ENCODE data around the gene GAS1. TPM values are rescaled to one million over a fixed set of nuclear protein-coding genes. Genes with fewer than 3 reads are reported as not detected.

GAS1 gene
- total RNA-seq, 1 donor from 2014 or later = 5.1 TPM

DNA sequence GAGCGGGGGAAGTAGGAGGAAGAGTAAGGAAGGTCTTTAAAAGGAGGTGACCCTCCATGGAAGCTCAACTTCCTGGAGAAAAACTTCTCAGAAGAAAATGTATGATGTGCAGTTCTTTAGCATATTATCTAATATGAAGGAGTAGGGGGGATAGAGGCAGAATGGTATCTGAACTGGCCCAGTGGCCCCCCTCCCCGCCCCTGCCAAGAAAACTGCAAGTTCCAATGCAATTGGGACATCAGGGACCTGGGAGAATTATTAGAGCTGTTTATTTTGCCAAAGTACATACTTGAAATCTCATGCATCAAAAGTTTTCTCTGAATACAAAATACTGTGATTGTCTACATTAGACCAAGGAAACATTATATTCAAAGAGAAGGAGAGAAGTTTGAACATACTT lies 40.6 kb upstream of the GAS1 start:
- no peak overlapping the region for H3K4me3 ChIP-seq (ENCODE audit: insufficient read depth, low read depth, low read length)
- no peaks in the 10 kb centered on the region for H3K79me2 ChIP-seq (ENCODE audit: insufficient read depth, low read length)
- no peak overlapping the region for H3K4me2 ChIP-seq (ENCODE audit: low read length)
- no peaks in the 10 kb centered on the region for H3K36me3 ChIP-seq (ENCODE audit: insufficient read depth, low read length)
- no peak for FAIRE-seq
- no peak overlapping the region for H2AFZ ChIP-seq (ENCODE audit: low read depth, low read length)
- peaks cover 4% of the 10 kb centered on the region for H3K4me1 ChIP-seq (ENCODE audit: insufficient read depth, low read length)
- H3K9me3 ChIP-seq (ENCODE audit: insufficient read depth, low read depth, low read length) = no peaks in the 10 kb centered on the region
- H3K9ac ChIP-seq (ENCODE audit: low read length) = no peak overlapping the region
- H3K27me3 ChIP-seq (ENCODE audit: insufficient read depth, low read length) = no peaks in the 10 kb centered on the region
- no peak overlapping the region for H3K27ac ChIP-seq (ENCODE audit: low read depth, low read length)
- TF ChIP-seq, protein P1, sequence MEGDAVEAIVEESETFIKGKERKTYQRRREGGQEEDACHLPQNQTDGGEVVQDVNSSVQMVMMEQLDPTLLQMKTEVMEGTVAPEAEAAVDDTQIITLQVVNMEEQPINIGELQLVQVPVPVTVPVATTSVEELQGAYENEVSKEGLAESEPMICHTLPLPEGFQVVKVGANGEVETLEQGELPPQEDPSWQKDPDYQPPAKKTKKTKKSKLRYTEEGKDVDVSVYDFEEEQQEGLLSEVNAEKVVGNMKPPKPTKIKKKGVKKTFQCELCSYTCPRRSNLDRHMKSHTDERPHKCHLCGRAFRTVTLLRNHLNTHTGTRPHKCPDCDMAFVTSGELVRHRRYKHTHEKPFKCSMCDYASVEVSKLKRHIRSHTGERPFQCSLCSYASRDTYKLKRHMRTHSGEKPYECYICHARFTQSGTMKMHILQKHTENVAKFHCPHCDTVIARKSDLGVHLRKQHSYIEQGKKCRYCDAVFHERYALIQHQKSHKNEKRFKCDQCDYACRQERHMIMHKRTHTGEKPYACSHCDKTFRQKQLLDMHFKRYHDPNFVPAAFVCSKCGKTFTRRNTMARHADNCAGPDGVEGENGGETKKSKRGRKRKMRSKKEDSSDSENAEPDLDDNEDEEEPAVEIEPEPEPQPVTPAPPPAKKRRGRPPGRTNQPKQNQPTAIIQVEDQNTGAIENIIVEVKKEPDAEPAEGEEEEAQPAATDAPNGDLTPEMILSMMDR (IDR thresholded peaks at IDR 0.05; ENCODE audit: insufficient read depth, low read depth, low read length) = no peak
- TF ChIP-seq EZH2 (IDR thresholded peaks at IDR 0.05; ENCODE audit: insufficient read depth, low read length) = no peak
- H3K36me3 Mint-ChIP-seq (ENCODE audit: low read depth, unreplicated experiment) = no peaks in the 10 kb centered on the region
- H3K9me3 Mint-ChIP-seq (ENCODE audit: unreplicated experiment) = no peaks in the 10 kb centered on the region
- no peak overlapping the region for H3K27ac Mint-ChIP-seq (ENCODE audit: unreplicated experiment)
- no peak for DNase-seq (ENCODE audit: low read depth)
- no peaks in the 10 kb centered on the region for H3K27me3 Mint-ChIP-seq (ENCODE audit: low read depth, unreplicated experiment)
- H4K20me1 ChIP-seq (ENCODE audit: insufficient read depth, low read length) = no peaks in the 10 kb centered on the region
- no peaks in the 10 kb centered on the region for H3K4me1 Mint-ChIP-seq (ENCODE audit: low read depth, unreplicated experiment)
- no peak overlapping the region for H3K4me3 Mint-ChIP-seq (ENCODE audit: unreplicated experiment)

DNA sequence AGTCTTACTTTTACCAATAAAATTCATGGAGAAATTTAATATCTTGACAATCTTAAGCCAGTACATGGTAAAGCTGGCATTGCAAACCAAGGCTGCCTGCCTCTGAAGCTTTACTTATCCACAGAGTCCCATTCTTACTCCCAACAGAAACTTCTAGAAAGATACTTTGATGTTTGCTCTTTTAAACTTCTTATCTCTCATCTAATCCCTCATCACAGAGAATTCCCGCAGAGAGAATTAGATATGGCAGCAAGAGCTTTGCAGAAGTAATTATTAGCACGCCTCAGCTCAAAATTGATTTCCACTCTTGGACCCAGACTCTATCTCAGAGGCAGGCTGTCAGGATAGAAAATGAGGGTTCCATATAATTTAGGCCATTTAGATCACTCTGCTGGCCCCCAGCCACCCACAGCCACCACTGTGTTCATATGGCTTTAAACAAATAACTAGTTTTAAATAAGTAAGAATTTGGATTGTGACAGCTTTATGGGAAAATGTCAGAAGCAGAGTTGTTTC lies 37.9 kb upstream of the GAS1 start:
- Mint-ChIP-seq H3K4me3 (ENCODE audit: unreplicated experiment) (no peak overlapping the region), H3K4me1 (ENCODE audit: low read depth, unreplicated experiment) (no peaks in the 10 kb centered on the region), H3K9me3 (ENCODE audit: unreplicated experiment) (no peaks in the 10 kb centered on the region), H3K27ac (ENCODE audit: unreplicated experiment) (no peak overlapping the region), H3K36me3 (ENCODE audit: low read depth, unreplicated experiment) (no peaks in the 10 kb centered on the region), H3K27me3 (ENCODE audit: low read depth, unreplicated experiment) (peaks cover 4% of the 10 kb centered on the region)
- Histone ChIP-seq H4K20me1 (ENCODE audit: insufficient read depth, low read length) (no peaks in the 10 kb centered on the region), H3K9ac (ENCODE audit: low read length) (no peak overlapping the region), H3K36me3 (ENCODE audit: insufficient read depth, low read length) (no peaks in the 10 kb centered on the region), H2AFZ (ENCODE audit: low read depth, low read length) (no peak overlapping the region), H3K79me2 (ENCODE audit: insufficient read depth, low read length) (no peaks in the 10 kb centered on the region), H3K4me1 (ENCODE audit: insufficient read depth, low read length) (peaks cover 4% of the 10 kb centered on the region), H3K27me3 (ENCODE audit: insufficient read depth, low read length) (no peaks in the 10 kb centered on the region), H3K9me3 (ENCODE audit: insufficient read depth, low read depth, low read length) (no peaks in the 10 kb centered on the region), H3K4me2 (ENCODE audit: low read length) (no peak overlapping the region), H3K27ac (ENCODE audit: low read depth, low read length) (no peak overlapping the region), H3K4me3 (ENCODE audit: insufficient read depth, low read depth, low read length) (no peak overlapping the region)
- TF ChIP-seq EZH2 (IDR thresholded peaks at IDR 0.05; ENCODE audit: insufficient read depth, low read length) = no peak
- TF ChIP-seq, protein P1 (IDR thresholded peaks at IDR 0.05; ENCODE audit: insufficient read depth, low read depth, low read length) = no peak
- FAIRE-seq (no peak), DNase-seq (ENCODE audit: low read depth) (no peak)

DNA sequence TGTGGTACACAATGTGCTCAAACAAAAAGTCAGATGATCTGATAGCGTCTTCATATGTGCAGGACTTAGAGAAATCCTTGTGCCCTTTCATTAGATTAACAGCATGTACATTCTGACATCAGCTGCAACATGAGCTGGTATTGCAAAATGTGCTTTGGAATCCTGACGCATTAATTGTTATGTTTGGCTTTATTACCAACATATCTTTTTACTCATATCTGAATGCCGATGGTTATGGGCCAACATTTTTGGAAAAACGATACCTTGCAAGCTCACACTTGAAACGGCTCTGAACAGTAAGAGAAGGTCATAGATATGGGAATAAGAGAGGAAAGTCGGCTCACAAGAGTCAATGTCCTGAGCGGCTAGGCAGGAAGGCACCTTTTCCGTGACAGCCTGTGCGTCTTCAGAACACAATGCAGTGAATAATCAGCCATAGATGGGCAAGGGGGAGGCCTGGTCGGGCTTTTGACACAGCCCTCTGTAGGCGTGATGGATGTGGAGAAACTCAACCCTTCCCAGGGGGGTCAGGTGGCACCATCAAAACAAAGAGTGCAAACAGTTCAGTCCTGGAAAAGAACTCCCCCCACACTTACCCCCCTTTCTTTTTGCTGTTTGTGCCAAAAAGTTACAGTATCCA lies 36.4 kb upstream of the GAS1 start:
- Mint-ChIP-seq H3K27ac (ENCODE audit: unreplicated experiment) (no peak overlapping the region), H3K36me3 (ENCODE audit: low read depth, unreplicated experiment) (no peaks in the 10 kb centered on the region), H3K9me3 (ENCODE audit: unreplicated experiment) (no peaks in the 10 kb centered on the region), H3K4me3 (ENCODE audit: unreplicated experiment) (no peak overlapping the region), H3K27me3 (ENCODE audit: low read depth, unreplicated experiment) (peaks cover 4% of the 10 kb centered on the region), H3K4me1 (ENCODE audit: low read depth, unreplicated experiment) (no peaks in the 10 kb centered on the region)
- Histone ChIP-seq H3K9ac (ENCODE audit: low read length) (no peak overlapping the region), H3K79me2 (ENCODE audit: insufficient read depth, low read length) (no peaks in the 10 kb centered on the region), H3K4me1 (ENCODE audit: insufficient read depth, low read length) (peaks cover 4% of the 10 kb centered on the region), H2AFZ (ENCODE audit: low read depth, low read length) (no peak overlapping the region), H3K36me3 (ENCODE audit: insufficient read depth, low read length) (no peaks in the 10 kb centered on the region), H3K27me3 (ENCODE audit: insufficient read depth, low read length) (no peaks in the 10 kb centered on the region), H4K20me1 (ENCODE audit: insufficient read depth, low read length) (no peaks in the 10 kb centered on the region), H3K27ac (ENCODE audit: low read depth, low read length) (no peak overlapping the region), H3K4me2 (ENCODE audit: low read length) (peak overlapping the region; percentile 26), H3K4me3 (ENCODE audit: insufficient read depth, low read depth, low read length) (no peak overlapping the region), H3K9me3 (ENCODE audit: insufficient read depth, low read depth, low read length) (no peaks in the 10 kb centered on the region)
- no peak for TF ChIP-seq EZH2 (IDR thresholded peaks at IDR 0.05; ENCODE audit: insufficient read depth, low read length)
- TF ChIP-seq, protein P1 (IDR thresholded peaks at IDR 0.05; ENCODE audit: insufficient read depth, low read depth, low read length) = no peak
- FAIRE-seq (no peak), DNase-seq (ENCODE audit: low read depth) (peak; percentile 84)

Data from astrocyte (in vitro differentiated cells and primary cell).